ENCODE data around the gene HIC1. TPM values are rescaled to one million over a fixed set of nuclear protein-coding genes. Genes with fewer than 3 reads are reported as not detected.

Gene HIC1
- total and polyA plus RNA-seq, 7 donors, result 1.6 to 44.9 (median 10.4) TPM

GRCh38 chr17:2042390-2042847 lies 12.5 kb upstream of the HIC1 start:
- Histone ChIP-seq H3K36me3 (peaks cover 0 to 41% (median 9%) of the 10 kb centered on the region in 4 donors), H3K27ac (peak overlapping the region; percentile 82 to 94 (median 88)), H3K27me3 (no peaks in the 10 kb centered on the region), H3K9me3 (no peaks in the 10 kb centered on the region), H3K4me3 (peak overlapping the region; percentile 60 to 79 (median 72)), H3K4me1 (peaks cover 0 to 31% (median 30%) of the 10 kb centered on the region in 4 donors)
- intact Hi-C loops (cut with DNase I), result loop anchor here (5.0 kb wide), 2 partner anchors 135 to 325 kb away; no protein-coding TSS in a partner anchor
- DNase-seq, result no peak
- 18 to 22% methylated on average over 17 of the region's 17 CpGs for WGBS, 2 donors
- TF ChIP-seq POLR2AphosphoS5 (IDR thresholded peaks at IDR 0.05), result no peak
- TF ChIP-seq CTCF (IDR thresholded peaks at IDR 0.05), result peak in 1 of 4 experiments; percentile 11
- TF ChIP-seq EP300 (IDR thresholded peaks at IDR 0.05), result no peak
- TF ChIP-seq POLR2A (IDR thresholded peaks at IDR 0.05), result no peak

GRCh38 chr17:2042933-2043332 lies 12.0 kb upstream of the HIC1 start:
- TF ChIP-seq EP300 (IDR thresholded peaks at IDR 0.05) (no peak), POLR2AphosphoS5 (IDR thresholded peaks at IDR 0.05) (no peak), CTCF (IDR thresholded peaks at IDR 0.05) (no peak), POLR2A (IDR thresholded peaks at IDR 0.05) (no peak)
- DNase-seq, result no peak
- Histone ChIP-seq H3K4me1 (peaks cover 0 to 31% (median 30%) of the 10 kb centered on the region in 4 donors), H3K27me3 (no peaks in the 10 kb centered on the region), H3K9me3 (no peaks in the 10 kb centered on the region), H3K36me3 (peaks cover 0 to 36% (median 8%) of the 10 kb centered on the region in 4 donors), H3K4me3 (peak overlapping the region in 3 of 4 donors; percentile 71 to 79 (median 74)), H3K27ac (peak overlapping the region; percentile 82 to 94 (median 88))
- intact Hi-C loops (cut with DNase I), result loop anchor here (5.0 kb wide), 2 partner anchors 136 to 326 kb away; no protein-coding TSS in a partner anchor
- WGBS, 2 donors, result 87 to 89% methylated on average over 5 of the region's 5 CpGs

- intact Hi-C loops (cut with DNase I), result loop anchor here (5.0 kb wide), 2 partner anchors 136 to 326 kb away; no protein-coding TSS in a partner anchor
- H3K27ac ChIP-seq, result peak overlapping the region in 2 of 4 donors; percentile 13 to 90
- no peak for DNase-seq
- no peak overlapping the region for H3K4me3 ChIP-seq
- peaks cover 0 to 34% (median 34%) of the 10 kb centered on the region in 4 donors for H3K4me1 ChIP-seq
- peaks cover 0 to 4% (median 0%) of the 10 kb centered on the region in 3 donors for H3K27me3 ChIP-seq
- no peaks in the 10 kb centered on the region for H3K9me3 ChIP-seq
- 90 to 93% methylated on average over 6 of the region's 6 CpGs for WGBS, 2 donors
- H3K36me3 ChIP-seq, result peaks cover 0 to 28% (median 6%) of the 10 kb centered on the region in 4 donors
- TF ChIP-seq CTCF (IDR thresholded peaks at IDR 0.05) (no peak), POLR2AphosphoS5 (IDR thresholded peaks at IDR 0.05) (no peak), POLR2A (IDR thresholded peaks at IDR 0.05) (no peak), EP300 (IDR thresholded peaks at IDR 0.05) (no peak)
Observed at GRCh38 chr17:2043785-2044184, 11.1 kb upstream of the HIC1 start.

GRCh38 chr17:2044263-2044894 lies 10.5 kb upstream of the HIC1 start:
- TF ChIP-seq POLR2AphosphoS5 (IDR thresholded peaks at IDR 0.05) (no peak), POLR2A (IDR thresholded peaks at IDR 0.05) (no peak), EP300 (IDR thresholded peaks at IDR 0.05) (no peak), CTCF (IDR thresholded peaks at IDR 0.05) (no peak)
- intact Hi-C loops (cut with DNase I), result loop anchor here (5.0 kb wide), 2 partner anchors 137 to 327 kb away; no protein-coding TSS in a partner anchor
- peaks cover 0 to 27% (median 6%) of the 10 kb centered on the region in 4 donors for H3K36me3 ChIP-seq
- peaks cover 0 to 40% (median 40%) of the 10 kb centered on the region in 4 donors for H3K4me1 ChIP-seq
- H3K27ac ChIP-seq, result peak overlapping the region in 2 of 4 donors; percentile 23 to 90
- H3K9me3 ChIP-seq, result no peaks in the 10 kb centered on the region
- no peak overlapping the region for H3K4me3 ChIP-seq
- 93 to 95% methylated on average over 5 of the region's 5 CpGs for WGBS, 2 donors
- peaks cover 0 to 5% (median 0%) of the 10 kb centered on the region in 3 donors for H3K27me3 ChIP-seq
- no peak for DNase-seq

Data from sigmoid colon (tissue), 7 donors.